ENCODE data around the gene PGAP2.
"Not testable (repeated sequence)": the region's sequence is repeated elsewhere in the genome, so short reads cannot be mapped to it uniquely, and the experiment has no call there.

Gene PGAP2

GRCh38 chr11:3808861-3809623, 682 bp downstream of the PGAP2 start:
- DNase-seq: no peak

GRCh38 chr11:3809624-3809928, 1.2 kb downstream of the PGAP2 start:
- no peak for DNase-seq

GRCh38 chr11:3810446-3810845, 2.1 kb downstream of the PGAP2 start:
- DNase-seq: no peak

GRCh38 chr11:3810951-3811350, 2.6 kb downstream of the PGAP2 start:
- no peak for DNase-seq

GRCh38 chr11:3814832-3815231, 6.5 kb downstream of the PGAP2 start:
- not testable (repeated sequence) for DNase-seq

GRCh38 chr11:3815845-3816244, 7.5 kb downstream of the PGAP2 start:
- no peak for DNase-seq

- no peak for DNase-seq
Measured at GRCh38 chr11:3816673-3817072, 8.3 kb downstream of the PGAP2 start.

GRCh38 chr11:3817181-3817800, 8.9 kb downstream of the PGAP2 start:
- no peak for DNase-seq

- DNase-seq: no peak
Measured at GRCh38 chr11:3820971-3821370, 12.6 kb downstream of the PGAP2 start.

- no peak for DNase-seq
Measured at GRCh38 chr11:3822312-3822711, 14.0 kb downstream of the PGAP2 start.

GRCh38 chr11:3823303-3823702, 14.9 kb downstream of the PGAP2 start:
- no peak for DNase-seq

GRCh38 chr11:3823762-3824506, 15.6 kb downstream of the PGAP2 start:
- no peak for DNase-seq

GRCh38 chr11:3824714-3825472, 16.5 kb downstream of the PGAP2 start:
- peak; percentile 78 for DNase-seq

- DNase-seq: no peak
Measured at GRCh38 chr11:3825473-3826154, 17.3 kb downstream of the PGAP2 start.

GRCh38 chr11:3826721-3827120, 18.4 kb downstream of the PGAP2 start:
- DNase-seq: no peak

- DNase-seq: no peak
Measured at GRCh38 chr11:3827434-3828186, 19.2 kb downstream of the PGAP2 start.

- no peak for DNase-seq
Measured at GRCh38 chr11:3830088-3830487, 21.7 kb downstream of the PGAP2 start.

- DNase-seq: no peak
Measured at GRCh38 chr11:3830730-3831129, 22.4 kb downstream of the PGAP2 start.

- DNase-seq: no peak
Measured at GRCh38 chr11:3831378-3832239, 23.2 kb downstream of the PGAP2 start.

GRCh38 chr11:3832816-3833215, 24.5 kb downstream of the PGAP2 start:
- DNase-seq: no peak

- no peak for DNase-seq
Measured at GRCh38 chr11:3833449-3833848, 25.1 kb downstream of the PGAP2 start.

Measured in activated CD4-positive, CD25-positive, alpha-beta regulatory T cell treated with anti-CD3 and anti-CD28 coated beads, Interleukin-2, amount 50 U/mL, for 72 hours (primary cell).